Uterus (tissue), 2 donors: ENCODE measurements around the gene C20orf204.

Experiments
- CTCF ChIP-seq, 4 experiments: fragments of 200-600 bp in 2 of 4; fragments of 450-650 bp in 2 of 4; sonication (generic) in 2 of 4; IDR thresholded peaks; one replicate each; pipeline ENCODE4 v1.5.1; 2016 to 2019; ENCODE audit warnings: antibody characterized with exemption in 4 of 4, mild to moderate bottlenecking in 2 of 4, moderate library complexity in 1 of 4
- POLR2A ChIP-seq, 2 donors: fragments of 450-650 bp; IDR thresholded peaks; one replicate each; pipeline ENCODE4 v1.6.1; 2016; ENCODE audit warnings: antibody characterized with exemption in 2 of 2, mild to moderate bottlenecking in 1 of 2, moderate library complexity in 1 of 2

GRCh38 chr20:64030371-64031134, 5.4 kb upstream of the C20orf204 start:
- TF ChIP-seq POLR2A (IDR thresholded peaks at IDR 0.05) (no peak), CTCF (IDR thresholded peaks at IDR 0.05) (no peak)
